ENCODE results near the gene CEACAM5. TPM values are rescaled to one million over a fixed set of nuclear protein-coding genes. Genes with fewer than 3 reads are reported as not detected.

The CEACAM5 gene
- total and polyA plus RNA-seq, 2 donors from 2014 or later = not detected

- intact Hi-C loops (cut with DNase I) = no loop called here
- TF ChIP-seq, protein P1, sequence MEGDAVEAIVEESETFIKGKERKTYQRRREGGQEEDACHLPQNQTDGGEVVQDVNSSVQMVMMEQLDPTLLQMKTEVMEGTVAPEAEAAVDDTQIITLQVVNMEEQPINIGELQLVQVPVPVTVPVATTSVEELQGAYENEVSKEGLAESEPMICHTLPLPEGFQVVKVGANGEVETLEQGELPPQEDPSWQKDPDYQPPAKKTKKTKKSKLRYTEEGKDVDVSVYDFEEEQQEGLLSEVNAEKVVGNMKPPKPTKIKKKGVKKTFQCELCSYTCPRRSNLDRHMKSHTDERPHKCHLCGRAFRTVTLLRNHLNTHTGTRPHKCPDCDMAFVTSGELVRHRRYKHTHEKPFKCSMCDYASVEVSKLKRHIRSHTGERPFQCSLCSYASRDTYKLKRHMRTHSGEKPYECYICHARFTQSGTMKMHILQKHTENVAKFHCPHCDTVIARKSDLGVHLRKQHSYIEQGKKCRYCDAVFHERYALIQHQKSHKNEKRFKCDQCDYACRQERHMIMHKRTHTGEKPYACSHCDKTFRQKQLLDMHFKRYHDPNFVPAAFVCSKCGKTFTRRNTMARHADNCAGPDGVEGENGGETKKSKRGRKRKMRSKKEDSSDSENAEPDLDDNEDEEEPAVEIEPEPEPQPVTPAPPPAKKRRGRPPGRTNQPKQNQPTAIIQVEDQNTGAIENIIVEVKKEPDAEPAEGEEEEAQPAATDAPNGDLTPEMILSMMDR (IDR thresholded peaks at IDR 0.05; ENCODE audit: borderline replicate concordance, extremely low read depth, insufficient read depth) = no peak
- Histone ChIP-seq H3K27me3 (ENCODE audit: control insufficient read depth, insufficient read depth, low read length) (no peaks in the 10 kb centered on the region), H3K9me3 (ENCODE audit: control insufficient read depth in 2 of 3, insufficient read depth in 1 of 3, low read length in 3 of 3) (no peaks in the 10 kb centered on the region), H3K36me3 (ENCODE audit: control insufficient read depth in 2 of 3, insufficient read depth in 3 of 3, low read length in 3 of 3) (no peaks in the 10 kb centered on the region), H3K9ac (ENCODE audit: low read length in 3 of 3) (no peak overlapping the region), H3K4me1 (ENCODE audit: control insufficient read depth in 2 of 3, insufficient read depth in 2 of 3, low read depth in 1 of 3, low read length in 3 of 3) (no peaks in the 10 kb centered on the region), H3K27ac (ENCODE audit: low read depth in 2 of 2, low read length in 2 of 2) (no peak overlapping the region), H3K4me3 (ENCODE audit: low read length in 3 of 3) (no peak overlapping the region)
- DNase-seq (no peak), FAIRE-seq (no peak)
Measured at GRCh38 chr19:41720103-41720502, 11.7 kb downstream of the CEACAM5 start.

DNA sequence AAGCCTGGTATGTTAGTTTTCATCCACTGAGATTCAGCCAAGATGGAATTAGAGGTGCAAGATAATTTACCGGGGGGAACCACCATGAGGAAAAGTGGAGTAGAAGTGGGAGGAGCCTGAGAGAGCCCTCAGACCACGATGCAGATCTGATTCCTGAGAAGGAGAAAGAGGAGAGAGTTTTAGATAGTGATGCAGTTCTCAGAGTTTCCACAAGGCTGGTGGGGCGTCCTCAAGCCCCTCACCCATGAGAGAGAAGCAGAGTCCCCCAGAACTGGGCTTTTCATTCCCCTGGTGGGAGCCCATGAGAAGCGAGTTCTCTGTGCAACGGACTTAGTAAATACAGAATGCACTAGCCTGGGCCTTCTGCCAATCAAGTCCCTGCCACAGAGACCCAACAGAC is 18.1 kb downstream of the CEACAM5 start:
- no peak overlapping the region for H3K4me3 ChIP-seq (ENCODE audit: low read length in 3 of 3)

DNA sequence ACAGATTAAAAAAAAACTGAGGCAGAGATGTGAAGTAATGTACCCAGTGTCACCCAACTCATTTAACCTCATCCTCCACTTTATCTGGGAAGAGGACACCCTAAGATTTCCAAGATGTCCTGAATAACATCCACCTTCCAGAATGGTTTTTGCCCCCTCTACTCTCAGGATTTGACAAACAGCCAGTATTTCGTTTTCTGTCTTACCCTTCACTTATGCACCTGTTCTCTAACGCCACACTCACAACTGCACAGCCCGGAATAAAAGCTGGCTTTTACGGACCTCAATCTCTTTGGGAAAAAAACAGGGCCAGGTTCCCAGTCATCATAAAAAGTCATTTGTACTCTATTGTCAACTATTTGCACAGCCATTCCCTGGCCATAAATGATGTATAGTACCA is 25.7 kb downstream of the CEACAM5 start:
- no peak for FAIRE-seq
- Histone ChIP-seq H3K27me3 (ENCODE audit: control insufficient read depth, insufficient read depth, low read length) (no peaks in the 10 kb centered on the region), H3K9me3 (ENCODE audit: control insufficient read depth in 2 of 3, insufficient read depth in 1 of 3, low read length in 3 of 3) (no peaks in the 10 kb centered on the region), H3K27ac (ENCODE audit: low read depth in 2 of 2, low read length in 2 of 2) (no peak overlapping the region), H3K36me3 (ENCODE audit: control insufficient read depth in 2 of 3, insufficient read depth in 3 of 3, low read length in 3 of 3) (no peaks in the 10 kb centered on the region), H3K9ac (ENCODE audit: low read length in 3 of 3) (no peak overlapping the region), H3K4me3 (ENCODE audit: low read length in 3 of 3) (no peak overlapping the region), H3K4me1 (ENCODE audit: control insufficient read depth in 2 of 3, insufficient read depth in 2 of 3, low read depth in 1 of 3, low read length in 3 of 3) (no peaks in the 10 kb centered on the region)
- TF ChIP-seq, protein P1 (IDR thresholded peaks at IDR 0.05; ENCODE audit: borderline replicate concordance, extremely low read depth, insufficient read depth) = no peak
- DNase-seq = no peak
- intact Hi-C loops (cut with DNase I) = no loop called here

More for the DNA sequence above, 18.1 kb downstream of the CEACAM5 start:
- H3K4me1 ChIP-seq (ENCODE audit: control insufficient read depth in 2 of 3, insufficient read depth in 2 of 3, low read depth in 1 of 3, low read length in 3 of 3) = no peaks in the 10 kb centered on the region
- H3K27me3 ChIP-seq (ENCODE audit: control insufficient read depth, insufficient read depth, low read length) = no peaks in the 10 kb centered on the region
- no peaks in the 10 kb centered on the region for H3K9me3 ChIP-seq (ENCODE audit: control insufficient read depth in 2 of 3, insufficient read depth in 1 of 3, low read length in 3 of 3)
- no peak overlapping the region for H3K9ac ChIP-seq (ENCODE audit: low read length in 3 of 3)
- TF ChIP-seq, protein P1 (IDR thresholded peaks at IDR 0.05; ENCODE audit: borderline replicate concordance, extremely low read depth, insufficient read depth) = no peak
- intact Hi-C loops (cut with DNase I) = no loop called here
- no peak overlapping the region for H3K27ac ChIP-seq (ENCODE audit: low read depth in 2 of 2, low read length in 2 of 2)
- no peaks in the 10 kb centered on the region for H3K36me3 ChIP-seq (ENCODE audit: control insufficient read depth in 2 of 3, insufficient read depth in 3 of 3, low read length in 3 of 3)
- DNase-seq (no peak), FAIRE-seq (no peak)

DNA sequence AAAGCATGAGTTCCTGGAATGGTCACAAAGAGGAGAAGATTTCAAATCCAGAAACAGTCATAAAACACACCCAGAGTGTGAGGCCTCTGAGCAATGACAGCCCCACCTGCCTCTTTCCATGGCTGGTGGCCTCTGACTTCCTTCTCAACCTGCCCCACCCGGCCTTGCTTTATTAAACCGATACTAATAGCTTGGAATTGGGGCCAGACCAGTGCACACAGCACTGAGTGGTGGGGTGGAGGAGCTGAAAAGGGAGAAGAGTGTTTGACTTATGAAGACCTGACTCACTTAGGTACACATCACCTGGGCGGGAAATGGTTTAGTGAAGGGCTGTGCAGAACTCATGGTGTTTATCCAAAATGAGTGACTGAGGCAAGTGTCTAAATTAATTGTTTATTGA is 26.2 kb downstream of the CEACAM5 start:
- no peak overlapping the region for H3K27ac ChIP-seq (ENCODE audit: low read depth in 2 of 2, low read length in 2 of 2)
- intact Hi-C loops (cut with DNase I) = no loop called here

More for the DNA sequence above, 26.2 kb downstream of the CEACAM5 start:
- no peak overlapping the region for H3K9ac ChIP-seq (ENCODE audit: low read length in 3 of 3)
- no peaks in the 10 kb centered on the region for H3K27me3 ChIP-seq (ENCODE audit: control insufficient read depth, insufficient read depth, low read length)
- FAIRE-seq (no peak), DNase-seq (no peak)
- H3K36me3 ChIP-seq (ENCODE audit: control insufficient read depth in 2 of 3, insufficient read depth in 3 of 3, low read length in 3 of 3) = no peaks in the 10 kb centered on the region
- no peak overlapping the region for H3K4me3 ChIP-seq (ENCODE audit: low read length in 3 of 3)
- TF ChIP-seq, protein P1 (IDR thresholded peaks at IDR 0.05; ENCODE audit: borderline replicate concordance, extremely low read depth, insufficient read depth) = no peak
- H3K9me3 ChIP-seq (ENCODE audit: control insufficient read depth in 2 of 3, insufficient read depth in 1 of 3, low read length in 3 of 3) = no peaks in the 10 kb centered on the region
- no peaks in the 10 kb centered on the region for H3K4me1 ChIP-seq (ENCODE audit: control insufficient read depth in 2 of 3, insufficient read depth in 2 of 3, low read depth in 1 of 3, low read length in 3 of 3)
